ENCODE measurements around the gene CRIM1. TPM values are rescaled to one million over a fixed set of nuclear protein-coding genes. Genes with fewer than 3 reads are reported as not detected.

CRIM1 gene
- total and polyA plus RNA-seq, 2 experiments from 2014 or later = 10.5 to 36.4 TPM

DNA sequence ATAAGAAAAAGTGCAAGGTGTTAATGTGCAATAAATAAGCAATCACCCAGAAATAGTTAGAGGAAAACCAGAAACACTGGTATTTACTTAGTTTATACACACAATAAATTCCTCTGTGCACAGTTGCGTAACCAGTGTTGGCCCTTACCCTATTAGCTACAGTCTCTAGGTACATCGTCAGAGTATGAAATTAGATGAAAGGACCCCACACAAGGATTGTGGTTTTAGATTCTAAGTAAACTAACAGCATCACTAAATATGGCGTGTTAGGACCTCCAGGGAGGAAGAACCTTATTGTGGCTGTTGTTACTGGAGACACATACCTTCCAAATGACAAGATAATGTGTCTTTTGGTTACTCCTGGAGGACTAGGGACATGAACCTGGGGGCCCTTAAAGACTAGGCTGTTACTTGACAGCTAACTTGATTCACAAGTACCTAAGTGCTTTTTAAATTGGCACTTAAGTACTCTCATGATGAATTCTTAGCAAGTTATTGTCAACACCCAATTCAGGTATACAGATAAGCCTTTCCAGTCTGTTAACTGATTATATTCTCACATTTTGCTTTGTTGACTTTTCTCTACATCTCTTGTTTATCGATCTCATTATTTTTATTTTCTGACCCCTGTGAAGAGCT, 127.1 kb downstream of the CRIM1 start (continued):
- TF ChIP-seq, protein P1, sequence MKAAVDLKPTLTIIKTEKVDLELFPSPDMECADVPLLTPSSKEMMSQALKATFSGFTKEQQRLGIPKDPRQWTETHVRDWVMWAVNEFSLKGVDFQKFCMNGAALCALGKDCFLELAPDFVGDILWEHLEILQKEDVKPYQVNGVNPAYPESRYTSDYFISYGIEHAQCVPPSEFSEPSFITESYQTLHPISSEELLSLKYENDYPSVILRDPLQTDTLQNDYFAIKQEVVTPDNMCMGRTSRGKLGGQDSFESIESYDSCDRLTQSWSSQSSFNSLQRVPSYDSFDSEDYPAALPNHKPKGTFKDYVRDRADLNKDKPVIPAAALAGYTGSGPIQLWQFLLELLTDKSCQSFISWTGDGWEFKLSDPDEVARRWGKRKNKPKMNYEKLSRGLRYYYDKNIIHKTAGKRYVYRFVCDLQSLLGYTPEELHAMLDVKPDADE (IDR thresholded peaks at IDR 0.05) = no peak
- TF ChIP-seq, protein P2, sequence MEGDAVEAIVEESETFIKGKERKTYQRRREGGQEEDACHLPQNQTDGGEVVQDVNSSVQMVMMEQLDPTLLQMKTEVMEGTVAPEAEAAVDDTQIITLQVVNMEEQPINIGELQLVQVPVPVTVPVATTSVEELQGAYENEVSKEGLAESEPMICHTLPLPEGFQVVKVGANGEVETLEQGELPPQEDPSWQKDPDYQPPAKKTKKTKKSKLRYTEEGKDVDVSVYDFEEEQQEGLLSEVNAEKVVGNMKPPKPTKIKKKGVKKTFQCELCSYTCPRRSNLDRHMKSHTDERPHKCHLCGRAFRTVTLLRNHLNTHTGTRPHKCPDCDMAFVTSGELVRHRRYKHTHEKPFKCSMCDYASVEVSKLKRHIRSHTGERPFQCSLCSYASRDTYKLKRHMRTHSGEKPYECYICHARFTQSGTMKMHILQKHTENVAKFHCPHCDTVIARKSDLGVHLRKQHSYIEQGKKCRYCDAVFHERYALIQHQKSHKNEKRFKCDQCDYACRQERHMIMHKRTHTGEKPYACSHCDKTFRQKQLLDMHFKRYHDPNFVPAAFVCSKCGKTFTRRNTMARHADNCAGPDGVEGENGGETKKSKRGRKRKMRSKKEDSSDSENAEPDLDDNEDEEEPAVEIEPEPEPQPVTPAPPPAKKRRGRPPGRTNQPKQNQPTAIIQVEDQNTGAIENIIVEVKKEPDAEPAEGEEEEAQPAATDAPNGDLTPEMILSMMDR (conservative IDR thresholded peaks at IDR 0.05; ENCODE audit: low read depth in 2 of 2) = no peak
- no peak for TF ChIP-seq ZNF331 (CRISPR knock-in tag; IDR thresholded peaks at IDR 0.05; ENCODE audit: low read depth)

DNA sequence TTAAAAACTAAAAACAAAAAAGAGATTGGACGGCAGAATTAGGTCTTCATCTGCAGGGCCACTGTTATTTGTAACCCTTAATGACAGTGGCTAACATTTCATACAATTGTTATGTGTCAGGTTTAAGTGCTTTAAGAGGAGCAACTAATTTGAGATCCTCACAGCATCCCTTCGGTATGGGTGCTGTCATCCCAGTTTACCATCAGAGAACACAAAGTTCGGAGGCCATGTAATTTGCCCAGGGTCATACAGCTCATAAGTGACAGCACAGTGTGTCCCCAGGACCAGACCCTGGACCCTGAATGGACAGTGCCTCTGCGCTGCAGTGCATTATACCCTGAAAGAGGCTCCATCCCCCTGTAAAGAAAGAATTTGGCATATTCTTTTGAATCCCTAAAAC, 127.7 kb downstream of the CRIM1 start:
- H3K36me3 ChIP-seq (ENCODE audit: insufficient read depth) = peaks cover 24% of the 10 kb centered on the region
- H3K27me3 ChIP-seq (ENCODE audit: insufficient read depth) = no peaks in the 10 kb centered on the region
- H3K4me3 ChIP-seq = no peak overlapping the region
- H3K4me1 ChIP-seq (ENCODE audit: insufficient read depth) = peaks cover 20% of the 10 kb centered on the region
- Mint-ChIP-seq H3K4me3 (no peak overlapping the region), H3K27ac (no peak overlapping the region), H3K9me3 (no peaks in the 10 kb centered on the region), H3K36me3 (ENCODE audit: low read depth) (peaks cover 51% of the 10 kb centered on the region), H3K4me1 (peaks cover 24% of the 10 kb centered on the region), H3K27me3 (ENCODE audit: insufficient read depth, low read depth, poor library complexity) (peaks cover 1% of the 10 kb centered on the region)
- no peak for DNase-seq (ENCODE audit: low spot score)
- ATAC-seq = no peak
- H3F3A ChIP-seq (replicated peaks; ENCODE audit: low read depth) = no peaks in the 10 kb centered on the region
- H3K79me2 ChIP-seq (replicated peaks; ENCODE audit: insufficient read depth) = no peaks in the 10 kb centered on the region; the same call in 1 of the 2 replicates
- H3K4me2 ChIP-seq = no peak overlapping the region
- H2AFZ ChIP-seq = no peak overlapping the region
- no peaks in the 10 kb centered on the region for H4K20me1 ChIP-seq (replicated peaks; ENCODE audit: insufficient read depth)
- H3K9me2 ChIP-seq (ENCODE audit: insufficient read depth) = no peaks in the 10 kb centered on the region
- no peak overlapping the region for H3K27ac ChIP-seq (ENCODE audit: low read depth)
- TF ChIP-seq NANOG (IDR thresholded peaks at IDR 0.05; ENCODE audit: borderline replicate concordance) (no peak), ZNF331 (CRISPR knock-in tag; IDR thresholded peaks at IDR 0.05; ENCODE audit: low read depth) (no peak), EZH2phosphoT487 (IDR thresholded peaks at IDR 0.05; ENCODE audit: unreplicated experiment) (no peak), STAT1 (IDR thresholded peaks at IDR 0.05; ENCODE audit: unreplicated experiment) (no peak), JUNB (IDR thresholded peaks at IDR 0.05; ENCODE audit: unreplicated experiment) (no peak), POLR2AphosphoS5 (IDR thresholded peaks at IDR 0.05; ENCODE audit: low read depth) (no peak), CREB1 (CRISPR knock-in tag; IDR thresholded peaks at IDR 0.05; ENCODE audit: low read depth) (no peak)
- TF ChIP-seq, protein P3, sequence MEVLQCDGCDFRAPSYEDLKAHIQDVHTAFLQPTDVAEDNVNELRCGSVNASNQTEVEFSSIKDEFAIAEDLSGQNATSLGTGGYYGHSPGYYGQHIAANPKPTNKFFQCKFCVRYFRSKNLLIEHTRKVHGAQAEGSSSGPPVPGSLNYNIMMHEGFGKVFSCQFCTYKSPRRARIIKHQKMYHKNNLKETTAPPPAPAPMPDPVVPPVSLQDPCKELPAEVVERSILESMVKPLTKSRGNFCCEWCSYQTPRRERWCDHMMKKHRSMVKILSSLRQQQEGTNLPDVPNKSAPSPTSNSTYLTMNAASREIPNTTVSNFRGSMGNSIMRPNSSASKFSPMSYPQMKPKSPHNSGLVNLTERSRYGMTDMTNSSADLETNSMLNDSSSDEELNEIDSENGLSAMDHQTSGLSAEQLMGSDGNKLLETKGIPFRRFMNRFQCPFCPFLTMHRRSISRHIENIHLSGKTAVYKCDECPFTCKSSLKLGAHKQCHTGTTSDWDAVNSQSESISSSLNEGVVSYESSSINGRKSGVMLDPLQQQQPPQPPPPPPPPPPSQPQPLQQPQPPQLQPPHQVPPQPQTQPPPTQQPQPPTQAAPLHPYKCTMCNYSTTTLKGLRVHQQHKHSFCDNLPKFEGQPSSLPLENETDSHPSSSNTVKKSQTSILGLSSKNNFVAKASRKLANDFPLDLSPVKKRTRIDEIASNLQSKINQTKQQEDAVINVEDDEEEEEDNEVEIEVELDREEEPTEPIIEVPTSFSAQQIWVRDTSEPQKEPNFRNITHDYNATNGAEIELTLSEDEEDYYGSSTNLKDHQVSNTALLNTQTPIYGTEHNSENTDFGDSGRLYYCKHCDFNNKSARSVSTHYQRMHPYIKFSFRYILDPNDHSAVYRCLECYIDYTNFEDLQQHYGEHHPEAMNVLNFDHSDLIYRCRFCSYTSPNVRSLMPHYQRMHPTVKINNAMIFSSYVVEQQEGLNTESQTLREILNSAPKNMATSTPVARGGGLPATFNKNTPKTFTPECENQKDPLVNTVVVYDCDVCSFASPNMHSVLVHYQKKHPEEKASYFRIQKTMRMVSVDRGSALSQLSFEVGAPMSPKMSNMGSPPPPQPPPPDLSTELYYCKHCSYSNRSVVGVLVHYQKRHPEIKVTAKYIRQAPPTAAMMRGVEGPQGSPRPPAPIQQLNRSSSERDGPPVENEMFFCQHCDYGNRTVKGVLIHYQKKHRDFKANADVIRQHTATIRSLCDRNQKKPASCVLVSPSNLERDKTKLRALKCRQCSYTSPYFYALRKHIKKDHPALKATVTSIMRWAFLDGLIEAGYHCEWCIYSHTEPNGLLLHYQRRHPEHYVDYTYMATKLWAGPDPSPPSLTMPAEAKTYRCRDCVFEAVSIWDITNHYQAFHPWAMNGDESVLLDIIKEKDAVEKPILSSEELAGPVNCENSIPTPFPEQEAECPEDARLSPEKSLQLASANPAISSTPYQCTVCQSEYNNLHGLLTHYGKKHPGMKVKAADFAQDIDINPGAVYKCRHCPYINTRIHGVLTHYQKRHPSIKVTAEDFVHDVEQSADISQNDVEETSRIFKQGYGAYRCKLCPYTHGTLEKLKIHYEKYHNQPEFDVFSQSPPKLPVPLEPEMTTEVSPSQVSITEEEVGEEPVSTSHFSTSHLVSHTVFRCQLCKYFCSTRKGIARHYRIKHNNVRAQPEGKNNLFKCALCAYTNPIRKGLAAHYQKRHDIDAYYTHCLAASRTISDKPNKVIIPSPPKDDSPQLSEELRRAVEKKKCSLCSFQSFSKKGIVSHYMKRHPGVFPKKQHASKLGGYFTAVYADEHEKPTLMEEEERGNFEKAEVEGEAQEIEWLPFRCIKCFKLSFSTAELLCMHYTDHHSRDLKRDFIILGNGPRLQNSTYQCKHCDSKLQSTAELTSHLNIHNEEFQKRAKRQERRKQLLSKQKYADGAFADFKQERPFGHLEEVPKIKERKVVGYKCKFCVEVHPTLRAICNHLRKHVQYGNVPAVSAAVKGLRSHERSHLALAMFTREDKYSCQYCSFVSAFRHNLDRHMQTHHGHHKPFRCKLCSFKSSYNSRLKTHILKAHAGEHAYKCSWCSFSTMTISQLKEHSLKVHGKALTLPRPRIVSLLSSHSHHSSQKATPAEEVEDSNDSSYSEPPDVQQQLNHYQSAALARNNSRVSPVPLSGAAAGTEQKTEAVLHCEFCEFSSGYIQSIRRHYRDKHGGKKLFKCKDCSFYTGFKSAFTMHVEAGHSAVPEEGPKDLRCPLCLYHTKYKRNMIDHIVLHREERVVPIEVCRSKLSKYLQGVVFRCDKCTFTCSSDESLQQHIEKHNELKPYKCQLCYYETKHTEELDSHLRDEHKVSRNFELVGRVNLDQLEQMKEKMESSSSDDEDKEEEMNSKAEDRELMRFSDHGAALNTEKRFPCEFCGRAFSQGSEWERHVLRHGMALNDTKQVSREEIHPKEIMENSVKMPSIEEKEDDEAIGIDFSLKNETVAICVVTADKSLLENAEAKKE (CRISPR knock-in tag; IDR thresholded peaks at IDR 0.05) = no peak
- TF ChIP-seq, protein P2 (conservative IDR thresholded peaks at IDR 0.05; ENCODE audit: low read depth in 2 of 2) = no peak
